Astrocyte (in vitro differentiated cells and primary cell): ENCODE measurements around the gene SAPCD2.

Experiments used
- EZH2 ChIP-seq: IDR thresholded peaks from 2 replicates; pipeline ENCODE4 v1.6.1; 2012; ENCODE audit warnings: mild to moderate bottlenecking, low read length, inconsistent platforms; ENCODE audit not compliant: insufficient read depth
- TF ChIP-seq, protein P1 (sequence below): IDR thresholded peaks from 2 replicates; pipeline ENCODE4 v1.5.1; 2011; ENCODE audit warnings: low read depth, mild to moderate bottlenecking, inconsistent platforms, low read length, moderate library complexity; ENCODE audit not compliant: insufficient read depth

DNA sequence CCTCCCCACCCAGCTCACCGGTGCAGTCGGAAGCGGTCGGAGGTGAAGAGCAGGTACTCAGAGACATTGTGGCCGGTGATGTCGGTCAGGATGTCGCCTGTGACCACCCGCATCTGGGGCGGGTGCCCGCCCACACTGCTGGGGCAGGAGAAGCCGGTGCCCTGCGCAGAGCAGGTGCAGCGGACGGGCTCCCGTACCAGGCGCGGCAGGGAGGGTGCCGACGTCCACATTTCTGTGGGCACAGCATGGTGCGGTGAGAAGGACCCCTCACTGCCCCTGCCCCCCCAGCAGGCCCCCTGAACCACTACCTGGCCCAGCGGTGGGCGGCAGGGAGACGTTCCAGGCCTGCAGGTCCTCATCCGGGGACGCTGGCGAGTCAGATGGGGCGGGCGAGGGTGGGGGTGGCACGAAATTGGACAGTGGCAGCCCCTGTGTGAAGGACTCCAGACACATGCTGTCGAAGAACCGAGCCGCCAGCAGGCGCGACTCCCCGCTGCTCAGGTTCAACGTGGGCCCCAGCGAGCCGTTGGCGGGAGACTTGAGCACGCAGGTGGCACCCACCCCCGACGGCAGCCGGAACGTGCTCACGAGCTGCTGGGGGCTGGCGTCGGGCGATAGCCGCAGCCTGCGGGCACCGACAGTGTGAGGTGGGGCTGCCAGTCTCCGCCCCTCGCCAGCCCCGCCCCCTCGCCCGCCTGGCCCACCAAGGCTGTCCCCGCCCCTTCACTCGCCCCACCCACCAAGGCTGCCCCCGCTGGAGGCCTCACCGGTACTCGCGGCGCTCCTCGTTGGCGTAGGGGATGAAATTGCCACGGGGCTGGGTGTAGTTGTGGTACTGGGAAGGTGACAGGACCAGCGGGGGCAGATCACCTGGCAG lies 57.4 kb downstream of the SAPCD2 start:
- TF ChIP-seq, protein P1, sequence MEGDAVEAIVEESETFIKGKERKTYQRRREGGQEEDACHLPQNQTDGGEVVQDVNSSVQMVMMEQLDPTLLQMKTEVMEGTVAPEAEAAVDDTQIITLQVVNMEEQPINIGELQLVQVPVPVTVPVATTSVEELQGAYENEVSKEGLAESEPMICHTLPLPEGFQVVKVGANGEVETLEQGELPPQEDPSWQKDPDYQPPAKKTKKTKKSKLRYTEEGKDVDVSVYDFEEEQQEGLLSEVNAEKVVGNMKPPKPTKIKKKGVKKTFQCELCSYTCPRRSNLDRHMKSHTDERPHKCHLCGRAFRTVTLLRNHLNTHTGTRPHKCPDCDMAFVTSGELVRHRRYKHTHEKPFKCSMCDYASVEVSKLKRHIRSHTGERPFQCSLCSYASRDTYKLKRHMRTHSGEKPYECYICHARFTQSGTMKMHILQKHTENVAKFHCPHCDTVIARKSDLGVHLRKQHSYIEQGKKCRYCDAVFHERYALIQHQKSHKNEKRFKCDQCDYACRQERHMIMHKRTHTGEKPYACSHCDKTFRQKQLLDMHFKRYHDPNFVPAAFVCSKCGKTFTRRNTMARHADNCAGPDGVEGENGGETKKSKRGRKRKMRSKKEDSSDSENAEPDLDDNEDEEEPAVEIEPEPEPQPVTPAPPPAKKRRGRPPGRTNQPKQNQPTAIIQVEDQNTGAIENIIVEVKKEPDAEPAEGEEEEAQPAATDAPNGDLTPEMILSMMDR = no peak
- TF ChIP-seq EZH2 = no peak
